Left forelimb (tissue), 1 donor: ENCODE data around the gene STX3.
"Not testable (repeated sequence)": the region's sequence is repeated elsewhere in the genome, so short reads cannot be mapped to it uniquely, and the experiment has no call there.

ENCODE experiments used
- DNase-seq: peaks from one replicate; pipeline ENCODE4 v3.0.0-alpha.2; 2018; ENCODE audit warnings: low spot score

STX3 gene

GRCh38 chr11:59791639-59792038 is 36.5 kb downstream of the STX3 start:
- DNase-seq, result no peak

DNA sequence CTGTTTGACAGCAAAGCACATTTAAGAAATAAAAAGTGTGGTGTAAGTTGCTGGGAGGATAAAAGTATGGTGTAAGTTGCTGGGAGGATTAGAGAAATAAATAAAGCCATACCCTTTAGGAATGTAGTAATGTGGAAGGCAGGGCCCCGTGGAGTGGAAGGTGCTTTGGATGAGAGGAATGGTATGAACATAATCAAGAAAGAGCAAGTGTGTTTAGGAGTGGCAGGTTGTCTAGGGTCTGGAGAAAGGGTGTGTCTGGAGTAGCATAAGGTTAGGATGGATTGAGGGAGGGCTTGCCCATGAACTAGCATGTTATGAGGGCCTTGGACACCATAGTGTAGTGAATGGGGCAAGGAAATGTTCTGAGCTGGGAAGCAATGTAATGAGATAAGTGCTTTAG is 37.3 kb downstream of the STX3 start:
- DNase-seq, result no peak

- DNase-seq, result no peak
These were observed 39.2 kb downstream of the STX3 start for GRCh38 chr11:59794417-59794816.

DNA sequence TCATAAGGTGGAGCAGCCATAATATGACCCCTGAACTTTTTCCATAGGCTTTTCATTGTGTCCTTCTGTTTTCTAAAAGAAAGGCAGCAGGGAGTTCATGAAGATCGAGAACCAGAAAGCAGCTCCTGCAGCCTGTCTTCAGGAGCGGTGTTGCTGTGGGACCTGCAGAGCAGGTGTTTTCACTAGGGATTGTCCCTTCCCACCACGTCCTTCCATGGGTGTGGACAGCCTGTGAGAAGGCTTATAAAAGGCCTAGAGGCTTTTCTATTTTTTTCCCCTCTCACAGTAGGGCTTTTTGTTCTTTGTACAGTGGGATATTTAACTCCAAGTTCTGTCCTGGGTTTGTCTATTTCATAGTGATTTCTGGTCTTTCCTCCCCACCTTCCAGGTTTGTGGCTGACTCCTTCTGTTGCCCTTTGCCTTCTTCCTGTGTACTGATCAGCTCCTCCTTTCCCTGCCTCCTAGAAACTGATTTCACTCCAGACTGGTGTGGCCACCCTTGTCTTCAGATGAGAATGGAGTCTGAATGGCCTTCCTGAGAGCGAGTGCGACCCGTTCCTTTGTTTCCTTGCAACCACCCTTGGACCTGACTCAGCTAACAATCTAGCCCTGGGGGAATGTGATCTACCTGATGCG is 45.3 kb downstream of the STX3 start:
- no peak for DNase-seq

DNA sequence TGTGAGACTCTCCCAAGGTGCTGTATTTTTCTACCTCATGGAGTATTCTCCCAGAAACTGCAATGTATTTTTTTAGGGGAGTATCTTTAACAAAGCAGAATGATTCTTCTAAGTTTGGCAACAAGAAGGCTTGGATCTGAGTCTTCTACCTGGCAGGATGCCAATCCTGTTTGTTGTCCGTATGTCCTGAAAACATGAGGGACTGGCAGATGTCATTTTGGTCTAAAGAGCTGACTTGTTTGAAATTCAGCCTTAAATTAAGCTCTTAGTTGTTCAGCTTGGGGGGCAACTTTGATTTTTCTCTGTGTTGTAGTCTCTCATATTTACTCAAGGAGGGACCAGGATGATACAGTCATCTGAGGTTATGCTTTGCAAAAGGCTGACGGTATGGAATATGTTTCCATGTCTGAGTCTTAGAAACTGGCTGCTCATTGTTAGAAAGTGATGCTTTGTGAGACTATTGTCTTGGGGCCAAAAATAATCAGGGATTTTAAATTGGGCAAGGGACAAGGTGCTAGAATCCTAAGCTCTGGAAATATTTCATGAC is 46.1 kb downstream of the STX3 start:
- DNase-seq, result no peak

DNA sequence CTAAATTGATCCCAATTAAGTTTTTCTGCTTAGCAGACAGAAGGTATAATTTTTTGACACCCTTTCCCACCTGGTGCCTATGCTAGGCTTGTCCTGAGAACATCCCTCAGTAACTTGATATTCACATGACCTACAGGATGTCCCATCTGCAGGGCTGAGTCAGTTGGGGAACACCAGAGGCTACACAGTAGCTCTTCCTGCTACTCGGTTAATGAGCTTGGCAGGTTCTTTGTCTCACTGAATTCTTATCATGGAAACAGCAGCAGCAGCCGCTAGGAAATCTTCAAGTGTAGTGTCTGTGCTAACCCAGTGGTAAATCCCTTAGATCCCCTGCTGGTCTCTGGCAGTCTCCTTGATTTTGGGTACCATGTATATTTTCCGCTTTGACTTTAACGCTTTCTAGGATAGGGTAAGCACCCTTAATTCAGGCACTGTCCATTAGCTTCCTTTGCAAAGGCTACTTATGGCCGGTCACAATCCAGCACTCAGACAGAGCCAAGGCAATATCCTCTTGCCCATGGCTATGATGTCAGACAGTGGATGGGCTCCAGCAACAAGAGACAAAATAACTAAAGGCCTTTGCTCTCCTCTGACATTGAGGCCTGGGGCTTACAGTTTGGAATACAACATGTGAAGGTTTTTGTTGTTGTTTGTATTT is 46.9 kb downstream of the STX3 start:
- DNase-seq, result no peak

DNA sequence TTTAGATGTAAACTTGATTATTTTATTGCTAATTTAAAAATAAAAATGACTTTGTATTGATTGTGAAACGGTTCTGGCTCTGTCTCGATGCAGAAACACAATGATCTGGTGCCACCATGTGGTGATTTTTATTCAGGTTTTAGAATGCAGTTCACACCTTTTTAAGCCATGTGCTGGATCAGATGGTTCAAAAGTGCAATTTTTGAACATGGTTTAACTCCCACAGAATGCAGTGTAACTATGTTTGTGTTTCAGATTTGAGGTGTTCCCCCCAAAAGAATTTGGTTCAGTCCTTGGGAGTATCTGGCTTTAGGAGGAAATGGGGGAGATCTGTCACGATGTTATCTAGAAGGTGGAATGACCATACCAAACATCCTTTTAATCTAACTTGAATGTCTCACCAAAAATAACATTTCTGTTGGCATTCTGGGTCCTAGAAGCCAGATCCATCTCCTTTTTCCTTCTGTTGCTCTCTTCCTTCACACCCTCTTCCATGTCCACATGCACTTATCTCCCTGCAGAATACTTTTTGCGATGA is 47.5 kb downstream of the STX3 start:
- DNase-seq, result no peak

DNA sequence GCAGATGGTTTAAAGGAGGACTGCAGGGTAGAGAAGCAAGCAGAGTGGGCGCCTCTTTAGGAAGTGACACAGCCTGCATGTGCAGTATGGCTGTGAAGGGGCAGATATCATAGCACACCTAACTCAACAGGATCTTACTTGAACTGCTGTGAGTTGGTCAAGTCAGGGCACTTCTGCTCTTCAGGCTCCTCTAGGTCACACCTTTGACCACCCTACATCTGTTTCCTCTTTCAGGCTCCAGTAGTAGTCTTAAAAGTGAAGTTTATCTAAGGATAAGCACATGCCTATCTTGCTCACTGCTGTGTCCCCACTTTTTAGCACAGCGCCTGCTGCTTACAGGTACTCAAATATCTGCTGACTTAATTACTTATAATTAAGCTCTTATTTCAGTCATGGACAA is 48.9 kb downstream of the STX3 start:
- DNase-seq, result no peak

GRCh38 chr11:59807047-59807610 is 52.0 kb downstream of the STX3 start:
- no peak for DNase-seq

DNA sequence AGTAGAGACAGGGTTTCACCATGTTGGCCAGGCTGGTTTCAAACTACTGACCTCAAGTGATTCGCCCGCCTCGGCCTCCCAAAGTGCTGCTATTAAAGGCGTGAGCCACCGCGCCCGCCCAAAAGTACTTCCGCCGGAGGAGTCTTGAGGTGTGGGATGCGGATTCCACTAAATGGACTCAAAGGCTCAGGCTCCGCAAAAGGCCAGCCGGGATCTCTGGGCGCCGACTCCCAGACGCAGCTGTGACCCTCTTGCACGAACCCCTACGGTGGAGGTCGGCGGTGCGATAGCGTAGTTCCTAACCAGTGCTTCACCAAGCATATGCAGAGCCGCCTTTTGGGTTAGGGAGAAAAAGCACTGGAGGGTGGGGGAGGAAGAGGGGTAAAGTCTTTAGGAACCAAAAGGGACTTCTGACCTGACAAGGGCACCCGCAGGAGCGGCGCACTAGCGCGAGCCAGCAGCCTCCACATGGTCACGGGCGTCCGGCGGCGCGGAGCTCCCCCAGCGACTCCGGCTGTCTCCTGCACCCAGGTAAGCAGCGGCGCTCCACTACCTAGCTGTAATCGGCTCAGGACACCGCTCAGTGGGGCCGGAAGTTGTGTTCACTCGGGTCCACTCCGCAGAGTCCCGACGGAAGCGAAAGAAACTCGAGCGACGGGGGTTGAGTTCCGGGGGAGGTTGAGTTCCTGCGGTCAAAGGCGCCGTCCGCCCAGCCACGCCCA is 55.2 kb downstream of the STX3 start, which contains the start of gene MRPL16:
TSS of gene MRPL16 (minus strand) at position 590 of the 722 bp plus-strand sequence. CDS start at position 470, 120 bp downstream.
- DNase-seq, result peak; percentile 91

DNA sequence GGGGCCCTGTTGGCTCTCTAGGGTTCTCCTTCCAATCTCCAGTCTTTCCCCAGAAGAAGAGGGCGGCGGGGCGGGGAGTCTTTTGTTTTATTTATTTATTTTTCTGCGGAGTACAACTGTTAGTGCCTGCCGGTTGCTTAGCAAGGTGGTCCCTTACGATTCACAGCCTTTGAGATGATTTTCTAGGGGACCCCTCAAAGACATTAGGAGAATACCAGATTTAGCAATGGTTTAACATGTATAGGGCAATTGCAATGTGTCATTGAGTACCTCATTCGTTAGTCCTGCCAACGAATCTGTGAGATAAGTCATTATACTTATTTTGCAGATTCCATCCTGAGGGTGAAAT is 55.7 kb downstream of the STX3 start:
- no peak for DNase-seq

DNA sequence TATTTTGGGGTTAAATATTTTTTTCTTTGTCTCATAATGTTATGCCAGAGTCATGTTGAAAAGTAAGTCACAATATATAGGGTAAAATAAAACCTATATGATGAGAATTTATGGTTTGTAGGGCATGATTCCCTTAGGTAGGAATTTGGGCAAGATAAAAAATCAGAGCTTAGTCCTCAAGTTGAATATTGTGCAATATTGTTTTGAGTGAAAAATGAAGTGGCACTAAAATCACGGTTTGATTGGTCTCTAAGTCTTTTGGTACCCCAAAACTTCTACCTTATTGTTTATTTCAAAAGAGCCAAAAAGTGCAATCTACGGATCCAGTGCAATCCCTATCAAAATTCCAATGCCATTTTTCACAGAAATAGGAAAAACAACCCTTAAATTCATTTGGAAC is 57.0 kb downstream of the STX3 start:
- DNase-seq, result no peak

GRCh38 chr11:59813364-59813763 is 58.2 kb downstream of the STX3 start:
- DNase-seq, result no peak

GRCh38 chr11:59814021-59814420 is 58.8 kb downstream of the STX3 start:
- no peak for DNase-seq

DNA sequence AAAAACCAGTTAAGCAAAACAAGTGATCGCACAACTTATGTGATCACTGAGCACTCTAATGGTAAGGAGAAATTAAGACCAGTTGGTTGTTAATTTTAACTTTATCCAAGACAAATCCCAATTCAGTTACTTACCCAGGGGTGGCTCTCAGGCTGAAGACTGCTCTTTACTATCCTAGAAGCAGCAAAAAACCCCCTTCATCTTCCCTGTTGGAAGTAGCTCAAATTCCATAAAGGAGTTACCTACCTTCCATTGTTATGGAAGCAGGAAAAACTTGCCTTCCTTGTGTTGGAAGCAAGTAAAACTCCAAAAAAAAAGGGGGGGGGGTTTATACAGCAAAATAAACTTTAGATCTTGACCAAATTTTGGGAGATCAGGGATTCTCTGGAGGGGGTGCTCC is 60.6 kb downstream of the STX3 start:
- no peak for DNase-seq

DNA sequence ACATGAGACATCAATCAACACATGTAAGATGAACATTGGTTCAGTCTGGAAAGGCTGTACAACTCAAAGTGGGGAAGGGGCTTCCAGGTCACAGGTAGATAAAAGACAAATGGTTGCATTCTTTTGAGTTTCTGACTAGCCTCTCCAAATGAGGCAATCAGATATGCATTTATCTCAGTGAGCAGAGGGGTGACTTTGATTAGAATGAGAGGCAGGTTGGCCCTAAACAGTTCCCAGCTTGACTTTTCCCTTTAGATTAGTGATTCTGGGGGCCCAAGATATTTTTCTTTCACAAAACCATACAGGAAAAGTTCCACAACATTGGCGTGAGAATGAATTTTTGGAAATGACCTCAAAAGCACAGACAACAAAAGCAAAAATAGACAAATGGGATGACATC is 61.3 kb downstream of the STX3 start:
- not testable (repeated sequence) for DNase-seq

GRCh38 chr11:59818572-59818971 is 63.4 kb downstream of the STX3 start:
- DNase-seq, result no peak

- DNase-seq, result no peak
These were observed 67.9 kb downstream of the STX3 start for GRCh38 chr11:59822989-59823566.

DNA sequence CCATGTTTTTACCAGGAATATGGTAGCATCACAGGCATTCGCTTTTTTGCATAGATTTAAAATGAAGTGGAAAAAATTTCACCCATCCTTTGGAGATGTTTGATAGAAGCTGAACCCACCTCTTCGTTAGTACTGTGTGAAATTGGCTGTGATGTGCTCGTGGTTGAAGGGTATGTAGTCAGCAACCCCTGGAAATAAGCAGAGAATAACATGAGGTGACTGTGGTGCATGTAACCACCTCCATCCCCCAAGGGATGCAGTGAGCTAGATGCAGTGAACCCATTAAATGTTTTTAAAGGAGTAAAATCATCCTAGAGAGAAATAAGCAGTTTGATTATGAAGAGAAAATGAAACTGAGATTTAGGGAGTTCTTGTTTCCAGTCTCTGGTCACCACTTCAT is 74.2 kb downstream of the STX3 start:
- no peak for DNase-seq

GRCh38 chr11:59833602-59834001 is 78.4 kb downstream of the STX3 start:
- DNase-seq, result no peak

DNA sequence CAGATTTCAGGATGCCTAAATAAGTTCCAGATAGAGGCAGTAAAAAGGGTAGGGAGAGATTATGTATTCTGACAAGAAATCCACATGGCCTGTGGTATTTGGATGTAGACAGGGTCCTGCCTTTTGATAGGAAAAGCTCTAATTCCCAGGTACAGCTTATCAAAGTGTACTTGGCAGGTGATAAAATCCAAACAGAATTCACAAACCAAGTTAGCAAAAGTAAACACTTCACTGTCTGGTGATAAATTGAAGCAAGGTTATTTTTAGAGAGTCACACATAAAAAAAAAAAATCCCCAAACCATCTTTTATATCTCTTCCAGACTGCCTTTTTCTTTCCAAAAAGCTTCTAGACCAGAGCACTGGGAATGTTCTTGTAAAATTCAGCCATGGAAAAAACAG is 84.4 kb downstream of the STX3 start:
- no peak for DNase-seq

GRCh38 chr11:59841514-59841913 is 86.3 kb downstream of the STX3 start:
- DNase-seq, result no peak
